Thyroid gland (tissue), 4 donors: ENCODE measurements around the gene SRSF5.

ENCODE experiments used
- CTCF ChIP-seq, 6 experiments: fragments of 200-600 bp in 3 of 6; fragments of 450-650 bp in 3 of 6; sonication (generic) in 3 of 6; IDR thresholded peaks; one replicate each; pipeline ENCODE4 v1.5.1; 2016 to 2019; ENCODE audit warnings: antibody characterized with exemption in 6 of 6, mild to moderate bottlenecking in 2 of 6, inconsistent platforms in 1 of 6, moderate library complexity in 1 of 6
- POLR2A ChIP-seq, 2 donors: fragments of 450-650 bp; IDR thresholded peaks; one replicate each; pipeline ENCODE4 v1.6.1; 2017; ENCODE audit warnings: antibody characterized with exemption in 2 of 2, mild to moderate bottlenecking in 2 of 2, moderate library complexity in 1 of 2

GRCh38 chr14:69816216-69816615 is 49.3 kb downstream of the SRSF5 start:
- no peak for TF ChIP-seq CTCF (IDR thresholded peaks at IDR 0.05)
- TF ChIP-seq POLR2A (IDR thresholded peaks at IDR 0.05): no peak
